Mesothelial cell of epicardium (in vitro differentiated cells): ENCODE data around the gene SCFD2. TPM values are rescaled to one million over a fixed set of nuclear protein-coding genes. Genes with fewer than 3 reads are reported as not detected.
A peak's percentile ranks its signal among the peaks of the same experiment; 100 is the strongest.

Experiments used
- DNase-seq, 2 experiments: peaks; one replicate each; pipeline ENCODE4 v3.0.0; 2021; ENCODE audit warnings: low spot score in 2 of 2; ENCODE audit not compliant: unreplicated experiment in 2 of 2
- H3K27ac Mint-ChIP-seq: 2 replicates; pipeline ENCODE4 v1.8.0; 2021; ENCODE audit warnings: mixed read lengths
- H3K27me3 Mint-ChIP-seq: 2 replicates; pipeline ENCODE4 v1.8.0; 2021; ENCODE audit warnings: low read depth, mixed read lengths
- H3K36me3 Mint-ChIP-seq: 2 replicates; pipeline ENCODE4 v1.8.0; 2021; ENCODE audit warnings: mixed read lengths
- H3K4me1 Mint-ChIP-seq: 2 replicates; pipeline ENCODE4 v1.8.0; 2021; ENCODE audit warnings: mixed read lengths
- H3K4me3 Mint-ChIP-seq: 2 replicates; pipeline ENCODE4 v1.8.0; 2021; ENCODE audit warnings: mild to moderate bottlenecking, moderate library complexity, mixed read lengths
- H3K9me3 Mint-ChIP-seq: 2 replicates; pipeline ENCODE4 v1.8.0; 2021; ENCODE audit warnings: mixed read lengths
- CTCF ChIP-seq: fragments of 200-600 bp; sonication (generic); IDR thresholded peaks from one replicate; pipeline ENCODE4 v1.5.0; 2021; ENCODE audit warnings: antibody characterized with exemption; ENCODE audit not compliant: unreplicated experiment
- total RNA-seq: library from RNA; stranded (reverse); gene quantifications from 3 replicates; pipeline ENCODE4 v1.2.1, GENCODE V29; 2021

SCFD2 gene
- total RNA-seq, 1 donor from 2014 or later: 15.6 TPM

- no peaks in the 10 kb centered on the region for H3K36me3 Mint-ChIP-seq
- H3K4me1 Mint-ChIP-seq: peaks cover 18% of the 10 kb centered on the region
- no peak overlapping the region for H3K4me3 Mint-ChIP-seq
- H3K27me3 Mint-ChIP-seq: no peaks in the 10 kb centered on the region
- peak overlapping the region; percentile 74 for H3K27ac Mint-ChIP-seq
- H3K9me3 Mint-ChIP-seq: peaks cover 7% of the 10 kb centered on the region
- no peak for TF ChIP-seq CTCF
- DNase-seq: no peak
Measured at GRCh38 chr4:52932591-52933470, 433.0 kb downstream of the SCFD2 start.

GRCh38 chr4:52931243-52931642 is 434.6 kb downstream of the SCFD2 start:
- Mint-ChIP-seq H3K9me3 (peaks cover 7% of the 10 kb centered on the region), H3K36me3 (no peaks in the 10 kb centered on the region), H3K4me1 (peaks cover 21% of the 10 kb centered on the region), H3K27ac (no peak overlapping the region), H3K4me3 (no peak overlapping the region), H3K27me3 (no peaks in the 10 kb centered on the region)
- no peak for TF ChIP-seq CTCF
- no peak for DNase-seq

- DNase-seq: no peak
- Mint-ChIP-seq H3K27ac (no peak overlapping the region), H3K36me3 (no peaks in the 10 kb centered on the region), H3K4me3 (no peak overlapping the region), H3K27me3 (no peaks in the 10 kb centered on the region), H3K9me3 (peaks cover 7% of the 10 kb centered on the region), H3K4me1 (peaks cover 13% of the 10 kb centered on the region)
- no peak for TF ChIP-seq CTCF
Measured at GRCh38 chr4:52926196-52926974, 439.5 kb downstream of the SCFD2 start.

- Mint-ChIP-seq H3K27ac (no peak overlapping the region), H3K4me1 (peaks cover 13% of the 10 kb centered on the region), H3K9me3 (peaks cover 6% of the 10 kb centered on the region), H3K36me3 (no peaks in the 10 kb centered on the region), H3K27me3 (no peaks in the 10 kb centered on the region), H3K4me3 (no peak overlapping the region)
- TF ChIP-seq CTCF: no peak
- no peak for DNase-seq
Measured at GRCh38 chr4:52925531-52925968, 440.3 kb downstream of the SCFD2 start.

- Mint-ChIP-seq H3K36me3 (no peaks in the 10 kb centered on the region), H3K4me3 (no peak overlapping the region), H3K27me3 (no peaks in the 10 kb centered on the region), H3K9me3 (no peaks in the 10 kb centered on the region), H3K27ac (no peak overlapping the region), H3K4me1 (peaks cover 30% of the 10 kb centered on the region)
- no peak for DNase-seq
- TF ChIP-seq CTCF: no peak
Measured at GRCh38 chr4:52919461-52919860, 446.4 kb downstream of the SCFD2 start.
